ENCODE measurements around the gene PLXNC1.

Gene PLXNC1

DNA sequence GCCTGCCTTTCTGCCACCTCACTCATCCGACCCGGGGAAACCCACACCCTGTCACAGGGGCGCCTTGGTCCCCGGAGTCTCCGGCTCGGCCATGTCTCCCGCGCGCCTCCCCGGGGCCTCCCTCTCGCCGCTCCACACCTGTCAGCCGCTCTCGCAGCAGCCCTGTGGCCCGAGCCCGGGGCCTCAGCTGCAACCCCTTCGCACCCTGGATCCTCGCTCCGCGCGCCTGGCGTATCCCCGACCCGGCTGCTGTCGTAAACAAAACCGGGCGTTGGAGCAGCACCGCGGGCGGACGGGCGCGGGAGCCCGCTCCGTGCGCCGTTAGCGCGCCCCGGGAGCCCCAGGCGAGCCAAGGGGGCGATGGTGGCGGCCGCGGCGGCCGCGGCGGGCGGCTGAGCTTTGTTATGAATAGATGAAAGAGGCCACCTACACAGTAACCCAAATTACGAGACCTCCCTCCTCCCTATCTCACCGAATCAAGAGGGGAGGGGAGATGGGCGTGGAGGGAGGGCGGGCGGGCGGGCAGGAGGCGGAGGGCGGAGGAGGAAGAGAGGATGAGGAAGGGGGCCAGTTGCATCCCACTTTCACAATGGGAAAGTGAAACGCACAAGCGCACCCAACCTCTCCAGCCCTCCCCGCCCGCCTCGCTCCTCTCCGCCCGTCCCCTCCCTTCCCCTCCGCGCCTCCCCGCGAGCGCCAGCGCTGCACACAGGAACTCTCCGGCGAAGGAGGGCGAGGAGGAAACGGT is at the start of gene PLXNC1:
PLXNC1 (plus strand) TSS at position 587 of the 748 bp plus-strand sequence. CDS start 395 bp downstream, outside the sequence.
- peak in 1 of 2 donors; percentile 32 for DNase-seq (ENCODE audit: low read depth in 2 of 2)

DNA sequence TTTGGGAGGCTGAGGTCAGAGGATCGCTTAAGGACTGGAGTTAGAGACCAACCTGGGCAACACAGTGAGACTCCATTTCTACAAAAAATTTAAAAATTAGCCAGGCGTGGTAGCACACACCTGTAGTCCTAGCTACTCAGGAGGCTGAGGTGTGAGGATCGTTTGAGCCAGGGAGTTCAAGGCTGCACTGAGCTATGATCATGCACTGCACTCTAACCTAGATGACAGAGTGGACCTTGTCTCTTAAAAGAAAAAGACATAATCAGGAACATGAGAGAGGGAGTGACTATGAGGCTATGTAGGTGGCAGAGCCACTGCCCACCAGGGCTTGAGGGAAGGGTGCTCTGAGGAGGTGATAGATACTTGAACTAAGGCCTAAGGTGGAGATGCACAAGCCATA is 49.2 kb upstream of the PLXNC1 start:
- no peak for DNase-seq (ENCODE audit: low read depth in 2 of 2)

DNA sequence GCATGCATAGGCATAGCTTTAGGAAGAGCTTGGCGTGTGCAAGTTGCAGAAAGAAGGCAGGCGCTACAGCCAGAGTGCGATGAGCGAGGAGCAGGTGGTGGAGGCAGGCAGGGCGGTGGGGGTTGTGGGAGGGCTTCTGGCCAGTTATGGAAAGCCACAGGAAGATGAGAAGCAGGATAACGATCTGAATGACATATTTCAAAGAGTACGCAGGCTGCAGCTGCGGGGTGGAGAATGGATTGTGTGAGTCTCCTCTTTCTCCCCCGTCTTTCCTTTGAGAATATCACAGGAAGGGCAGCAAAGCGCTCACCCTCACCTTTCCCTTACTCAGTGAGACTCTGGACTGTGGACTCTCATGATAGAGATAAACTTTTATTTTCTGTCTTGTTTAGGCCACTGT is 48.7 kb upstream of the PLXNC1 start:
- no peak for DNase-seq (ENCODE audit: low read depth in 2 of 2)

DNA sequence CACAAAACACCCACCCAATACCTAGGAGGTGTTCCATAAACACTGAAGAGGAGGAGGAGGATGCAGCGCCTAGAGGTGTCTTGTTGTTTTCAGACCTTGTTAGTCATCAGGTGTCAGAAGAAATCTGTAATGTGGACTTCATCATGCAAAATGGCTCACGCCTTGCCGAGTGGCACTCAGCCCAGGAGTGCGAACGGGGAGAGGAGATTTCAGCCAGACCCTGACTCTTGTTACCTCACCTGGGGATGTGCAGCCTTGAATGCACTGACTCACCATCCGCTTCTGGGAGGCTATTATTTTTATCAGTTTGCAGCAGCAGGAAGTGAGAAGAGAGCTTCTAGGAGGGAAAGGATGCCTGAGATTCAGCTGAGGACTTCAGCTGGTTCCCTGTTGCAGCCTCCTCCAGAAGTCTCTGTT is 48.2 kb upstream of the PLXNC1 start:
- DNase-seq (ENCODE audit: low read depth in 2 of 2), result no peak

DNA sequence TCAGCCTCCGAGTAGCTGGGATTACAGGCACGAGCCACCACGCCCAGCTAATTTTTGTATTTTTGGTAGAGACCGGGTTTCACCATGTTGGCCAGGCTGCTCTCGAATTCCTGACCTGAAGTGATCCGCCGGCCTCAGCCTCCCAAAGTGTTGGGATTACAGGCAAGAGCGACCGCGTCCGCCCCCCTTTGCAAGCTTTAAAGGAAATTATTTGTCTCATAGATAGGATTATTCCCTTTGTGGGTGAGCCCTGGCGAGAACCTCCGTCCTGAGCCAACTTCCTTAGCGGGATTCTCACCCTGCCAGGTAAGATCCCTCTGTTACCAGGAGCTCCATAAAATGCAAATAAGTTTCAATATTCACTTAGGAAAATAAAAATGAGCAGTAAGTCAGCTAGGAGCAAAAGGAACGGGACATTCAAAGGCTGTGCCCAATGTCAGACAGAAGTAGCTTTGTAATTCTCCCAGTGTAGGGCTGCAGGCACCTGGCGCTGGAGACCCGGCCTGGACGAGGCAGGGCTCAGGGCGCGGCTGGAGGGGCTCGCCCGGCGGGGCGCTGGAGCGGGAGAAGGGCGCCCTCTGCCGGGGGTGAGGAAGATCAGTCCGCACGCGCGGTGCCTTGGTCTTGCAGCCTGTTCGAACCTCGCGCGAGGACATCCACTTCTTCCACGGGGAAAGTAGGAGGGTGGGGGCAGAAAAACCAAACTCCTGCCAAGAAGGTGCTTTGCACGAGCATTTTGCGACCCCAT is 47.2 kb upstream of the PLXNC1 start:
- DNase-seq (ENCODE audit: low read depth in 2 of 2), result peak; percentile 49 to 66

DNA sequence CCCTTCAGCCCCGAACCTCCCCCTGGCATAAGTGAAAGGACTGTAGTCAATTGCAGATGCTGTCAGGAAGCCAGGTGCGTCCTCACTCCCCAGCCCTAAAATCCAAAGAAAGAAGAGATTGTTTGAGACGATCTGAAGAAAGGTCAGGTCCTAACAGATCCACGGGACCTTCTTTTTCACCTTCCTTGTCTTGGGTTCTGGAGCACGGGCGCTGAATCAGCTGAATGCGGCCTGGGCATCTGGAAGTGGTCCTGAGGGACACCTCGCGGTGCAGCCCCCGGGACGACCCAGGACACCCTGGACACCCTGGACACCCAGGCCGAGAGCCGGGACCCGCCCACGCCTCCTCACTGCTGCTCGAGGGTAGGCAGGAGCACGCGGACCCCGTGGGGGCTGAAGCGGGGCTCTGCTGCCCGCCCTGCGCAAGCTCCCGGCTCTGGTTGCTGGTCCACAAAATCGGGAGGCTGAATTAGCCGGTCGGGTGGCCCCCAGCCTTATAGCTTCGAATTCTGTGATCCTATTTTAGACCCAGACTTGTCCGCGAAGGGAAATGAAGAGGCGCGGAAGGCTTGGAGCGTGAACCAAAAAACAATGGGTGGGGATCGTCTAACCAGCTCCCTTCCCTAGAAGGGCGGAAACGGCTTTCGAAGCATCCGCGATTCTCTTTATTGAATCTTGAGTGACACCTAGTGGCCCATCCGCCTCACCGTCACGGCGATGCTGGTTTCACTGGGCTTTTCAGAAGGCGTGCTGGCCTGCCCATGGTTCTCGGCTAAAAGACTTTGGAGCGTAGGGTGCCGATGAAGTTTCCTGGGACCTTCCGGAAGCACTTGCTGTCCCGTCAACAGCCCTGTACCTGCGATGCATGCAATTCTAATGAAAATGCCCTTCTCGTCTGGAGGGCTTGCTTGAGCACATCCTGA is 46.4 kb upstream of the PLXNC1 start:
- peak; percentile 65 to 74 for DNase-seq (ENCODE audit: low read depth in 2 of 2)

DNA sequence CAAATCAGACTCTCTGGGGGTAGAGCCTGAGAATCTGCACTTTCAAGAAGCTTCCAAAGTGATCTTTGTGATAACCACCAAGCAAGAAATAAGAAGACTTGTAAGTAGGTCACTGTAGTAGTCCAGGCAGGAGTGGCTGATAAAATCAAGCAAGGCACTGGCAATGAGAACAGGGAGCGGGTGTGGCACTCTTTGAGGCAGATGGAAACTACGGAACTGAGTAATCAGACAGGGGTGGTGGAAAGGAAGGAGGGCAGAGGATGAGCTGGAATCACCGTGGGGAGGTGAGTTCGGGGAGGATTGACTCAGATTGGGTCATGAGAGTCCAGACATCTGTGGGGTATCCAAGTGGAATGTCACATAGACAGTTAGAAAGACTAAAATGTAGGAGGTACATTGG is 44.4 kb upstream of the PLXNC1 start:
- DNase-seq (ENCODE audit: low read depth in 2 of 2), result no peak

DNA sequence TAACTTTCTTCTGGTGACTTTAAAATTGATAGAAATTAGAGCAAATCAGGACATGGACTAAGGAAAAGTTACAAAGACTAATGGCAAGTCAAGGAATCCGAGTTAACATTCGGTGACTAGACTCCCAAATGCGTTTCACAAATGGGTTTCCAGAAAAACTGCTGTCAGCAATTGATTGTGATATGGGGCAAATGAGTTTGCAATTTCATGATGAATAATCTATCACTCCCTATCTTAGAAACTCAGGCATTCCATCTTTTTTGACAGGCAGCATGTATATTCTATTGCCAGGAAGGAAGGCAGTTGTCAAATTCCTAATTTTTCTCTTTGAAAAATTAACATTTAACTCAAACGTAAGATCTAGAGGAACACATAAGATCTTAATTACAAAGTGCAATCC is 40.5 kb upstream of the PLXNC1 start:
- DNase-seq (ENCODE audit: low read depth in 2 of 2), result no peak

DNA sequence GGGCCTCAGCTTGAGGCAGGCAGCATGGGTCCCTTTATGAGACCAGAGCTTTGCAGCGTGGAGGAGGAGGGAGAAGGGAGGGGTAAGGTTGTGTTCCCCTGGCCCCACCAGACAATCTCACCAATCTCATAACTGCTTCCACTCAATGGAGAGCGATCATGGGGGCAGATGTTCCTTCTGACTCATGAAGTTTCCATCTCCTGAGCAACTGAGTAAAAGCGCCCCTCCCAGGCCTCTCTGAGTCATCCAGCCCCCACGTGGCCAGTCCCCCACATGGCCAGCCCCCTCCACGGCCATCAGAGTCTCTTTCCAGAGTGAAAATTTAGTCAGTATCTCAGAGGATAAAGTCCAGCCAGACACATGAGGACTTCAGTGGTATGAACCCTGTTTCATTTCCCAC is 39.2 kb upstream of the PLXNC1 start:
- DNase-seq (ENCODE audit: low read depth in 2 of 2), result no peak

DNA sequence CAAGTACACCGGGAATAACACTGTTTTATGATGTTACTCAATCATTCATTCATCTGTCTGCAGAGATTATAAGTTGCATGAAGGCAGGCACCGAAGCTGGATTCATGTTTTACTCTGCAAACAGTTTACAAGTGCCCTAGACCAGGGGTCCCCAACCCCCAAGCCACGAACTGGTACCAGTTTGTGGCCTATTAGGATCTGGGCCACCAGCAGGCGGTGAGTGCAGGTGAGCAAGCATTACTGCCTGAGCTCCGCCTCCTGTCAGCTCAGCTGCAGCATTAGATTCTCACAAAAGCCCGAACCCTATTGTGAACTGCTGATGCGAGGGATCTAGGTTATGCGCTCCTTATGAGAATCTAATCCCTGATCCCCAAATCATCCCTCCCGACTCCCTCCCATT is 38.1 kb upstream of the PLXNC1 start:
- no peak for DNase-seq (ENCODE audit: low read depth in 2 of 2)

DNA sequence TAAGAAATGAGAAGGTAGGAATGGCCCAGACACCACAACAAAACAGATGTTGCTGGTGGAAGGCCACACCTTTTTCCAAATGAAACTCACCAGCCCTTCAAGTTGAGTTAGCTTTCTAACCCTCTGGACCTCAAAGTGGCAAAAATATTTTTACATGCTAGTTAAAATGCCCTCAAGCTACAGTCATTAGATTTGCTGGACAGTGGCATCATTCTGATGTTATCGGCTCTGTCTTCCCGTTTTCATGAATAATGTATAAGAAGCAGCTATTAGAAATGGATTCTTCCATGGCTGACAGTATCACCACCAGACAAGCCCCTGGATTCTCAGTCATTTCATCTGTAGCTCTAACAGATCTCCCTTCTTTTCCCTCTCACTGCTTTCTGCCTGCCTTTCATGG is 37.1 kb upstream of the PLXNC1 start:
- DNase-seq (ENCODE audit: low read depth in 2 of 2), result no peak

DNA sequence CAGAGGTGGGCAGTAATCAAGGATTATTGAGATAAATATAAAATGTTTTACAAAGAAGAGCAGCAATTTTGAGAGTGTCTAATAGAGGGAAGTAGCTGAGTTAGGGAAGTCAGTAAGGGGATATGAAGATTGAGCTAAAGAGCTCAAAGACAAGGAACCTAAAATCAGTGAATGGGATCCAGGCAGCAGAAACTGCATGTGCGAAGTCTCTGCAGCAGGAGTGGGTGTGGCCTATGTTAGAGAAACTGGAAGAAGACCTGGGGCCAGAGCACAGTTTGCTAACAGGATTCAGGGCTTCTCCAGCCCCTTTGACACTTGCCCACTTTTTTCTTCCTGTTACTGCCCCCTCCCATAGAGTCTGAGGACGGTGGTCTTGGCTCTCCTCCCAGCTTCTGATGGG is 36.3 kb upstream of the PLXNC1 start:
- no peak for DNase-seq (ENCODE audit: low read depth in 2 of 2)

DNA sequence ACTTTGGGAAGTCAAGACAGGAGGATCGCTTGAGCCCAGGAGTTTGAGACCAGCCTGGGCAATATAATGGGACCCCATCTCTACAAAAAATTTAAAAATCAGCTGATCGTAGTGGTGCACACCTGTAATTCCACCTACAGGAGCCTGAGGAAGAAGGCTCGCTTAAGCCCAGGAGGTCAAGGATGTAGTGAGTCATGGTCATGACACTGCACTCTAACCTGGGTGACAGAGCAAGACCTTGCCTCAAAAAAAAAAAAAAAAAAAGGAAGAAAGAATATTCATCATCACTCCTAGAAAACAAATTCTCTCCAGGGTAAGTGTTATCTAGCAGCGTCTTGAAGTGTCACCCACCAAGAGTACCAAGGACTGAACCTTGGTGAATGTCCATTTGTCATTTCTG is 34.2 kb upstream of the PLXNC1 start:
- DNase-seq (ENCODE audit: low read depth in 2 of 2), result no peak

DNA sequence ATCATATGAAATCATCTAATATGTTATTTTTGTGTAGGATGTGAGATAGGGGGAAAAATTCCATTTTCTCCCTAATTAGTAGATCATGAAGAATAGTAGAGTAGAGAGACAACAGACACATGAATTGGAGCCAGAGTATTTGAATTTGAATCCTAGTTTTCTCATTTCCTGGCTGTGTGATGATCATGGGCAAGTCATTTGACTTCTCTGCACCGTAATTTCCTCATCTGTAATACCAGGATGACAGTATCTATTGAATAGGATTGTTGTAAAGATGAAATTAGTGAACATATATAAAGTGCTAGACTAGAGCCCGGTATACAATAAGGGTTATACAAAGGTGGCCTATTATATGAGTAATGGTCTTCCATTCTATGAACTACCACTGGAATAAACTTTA is 32.2 kb upstream of the PLXNC1 start:
- no peak for DNase-seq (ENCODE audit: low read depth in 2 of 2)

DNA sequence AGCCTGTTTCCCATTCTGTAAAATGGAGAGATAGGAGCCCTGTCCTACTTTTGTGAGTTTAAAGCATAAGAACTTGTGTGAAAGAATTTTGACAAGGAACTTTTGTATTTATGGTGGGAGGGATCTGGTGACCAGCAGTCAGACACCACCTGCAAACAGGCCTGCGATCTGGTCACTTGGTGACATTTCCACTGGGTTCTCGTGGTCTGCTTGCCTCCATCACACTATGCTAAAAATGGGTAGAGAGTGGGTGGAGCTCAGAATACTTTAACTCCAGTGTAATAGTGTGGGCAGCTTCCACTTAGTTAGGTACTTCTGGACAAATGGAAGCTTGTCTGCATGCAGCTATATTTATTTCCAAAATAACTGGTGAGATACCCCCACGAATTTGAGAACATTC is 26.5 kb upstream of the PLXNC1 start:
- DNase-seq (ENCODE audit: low read depth in 2 of 2), result no peak

DNA sequence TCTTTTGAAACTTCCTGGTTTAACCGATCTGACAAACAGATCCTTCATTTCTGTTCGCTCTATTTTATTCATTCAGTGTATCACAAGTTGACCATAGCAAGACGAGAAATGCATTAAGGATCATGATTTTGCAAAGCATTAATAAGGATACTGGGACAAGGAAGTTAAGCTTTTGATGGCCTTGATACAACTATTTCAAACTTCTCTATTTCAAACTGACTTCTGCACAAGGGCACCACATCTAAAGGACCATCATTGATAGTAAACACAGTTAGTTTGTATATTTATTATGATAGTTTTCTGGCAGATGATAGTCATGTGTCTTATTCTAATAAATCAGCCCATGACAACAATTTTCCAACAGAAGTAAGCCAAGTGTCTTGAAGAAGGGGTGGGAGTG is 25.8 kb upstream of the PLXNC1 start:
- DNase-seq (ENCODE audit: low read depth in 2 of 2), result no peak

DNA sequence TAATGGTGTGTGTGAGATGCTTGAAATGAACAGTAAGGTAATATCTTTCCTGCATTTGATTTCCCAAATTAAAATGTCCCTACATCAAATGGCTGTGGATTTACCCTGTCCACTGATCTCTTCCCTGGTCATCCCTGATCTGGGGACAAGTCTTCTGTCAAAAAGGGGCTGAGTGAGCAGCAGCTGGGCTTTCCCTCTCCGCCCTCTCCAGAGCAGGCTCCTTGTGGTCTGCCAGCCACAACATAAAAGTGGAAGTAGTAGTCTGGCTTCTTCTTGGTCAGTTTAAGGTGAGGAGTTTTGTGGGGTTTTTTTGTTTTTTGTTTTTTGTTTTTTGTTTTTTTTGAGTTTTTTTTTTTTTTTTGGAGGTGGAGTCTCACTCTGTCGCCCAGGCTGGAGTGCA is 25.2 kb upstream of the PLXNC1 start:
- no peak for DNase-seq (ENCODE audit: low read depth in 2 of 2)

DNA sequence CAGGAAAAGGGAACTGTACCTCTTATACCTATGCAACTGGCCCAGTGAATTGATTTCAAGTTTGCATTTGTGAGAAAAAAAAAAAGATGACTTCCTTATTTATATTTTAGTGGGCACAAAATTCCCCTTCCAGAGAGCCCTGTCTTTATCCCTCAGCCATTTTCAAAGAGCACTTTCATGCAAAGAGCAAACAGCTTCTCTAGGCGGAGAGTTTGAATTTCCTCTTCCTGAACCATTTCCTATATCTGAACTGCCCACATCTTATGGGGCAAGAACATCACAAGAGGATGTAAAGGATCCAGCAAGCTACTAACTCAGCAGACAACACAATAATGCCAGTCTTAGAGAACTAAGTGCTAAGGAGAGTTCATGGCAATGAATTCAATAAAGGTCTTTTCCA is 22.3 kb upstream of the PLXNC1 start:
- no peak for DNase-seq (ENCODE audit: low read depth in 2 of 2)

DNA sequence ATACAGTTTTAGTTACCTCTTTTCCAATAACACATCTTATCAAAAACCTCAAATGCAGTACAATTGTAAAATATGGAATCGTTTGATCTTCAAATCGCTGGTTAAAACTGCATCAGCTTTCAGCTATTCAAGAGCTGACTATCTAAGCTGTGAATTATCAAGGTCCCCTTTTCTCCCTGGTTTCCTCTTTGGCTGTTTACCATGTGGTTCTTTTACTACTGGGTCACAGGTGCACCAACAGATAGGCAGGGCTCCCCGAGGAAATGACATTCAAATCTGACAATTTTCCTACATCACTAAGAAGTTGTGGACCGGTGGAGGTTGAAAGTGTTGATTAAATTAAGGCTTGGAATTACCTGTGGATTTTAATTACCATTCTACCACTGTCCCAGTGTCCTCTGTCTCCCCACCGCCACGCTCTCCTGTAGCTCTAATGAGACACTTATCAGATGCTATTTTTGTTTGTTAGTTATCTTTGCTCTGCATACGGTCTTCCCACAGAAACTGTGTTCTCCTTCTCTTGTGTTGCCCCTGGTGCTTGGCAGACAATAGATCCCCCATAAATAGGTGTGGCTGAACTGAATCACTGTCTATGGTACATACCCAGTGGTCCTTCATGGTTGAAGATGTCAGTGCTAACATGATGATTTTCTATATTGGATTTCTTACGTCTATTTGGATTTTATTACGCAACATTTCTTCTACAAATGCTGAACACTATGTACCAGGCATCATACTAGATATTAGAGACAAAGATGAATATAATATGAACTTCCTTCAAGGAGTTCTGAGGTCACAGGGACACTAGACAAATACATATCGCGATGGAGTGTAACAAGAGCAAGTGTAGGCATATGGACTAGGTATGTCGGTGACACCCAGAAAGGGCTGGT is 20.9 kb upstream of the PLXNC1 start:
- no peak for DNase-seq (ENCODE audit: low read depth in 2 of 2)

DNA sequence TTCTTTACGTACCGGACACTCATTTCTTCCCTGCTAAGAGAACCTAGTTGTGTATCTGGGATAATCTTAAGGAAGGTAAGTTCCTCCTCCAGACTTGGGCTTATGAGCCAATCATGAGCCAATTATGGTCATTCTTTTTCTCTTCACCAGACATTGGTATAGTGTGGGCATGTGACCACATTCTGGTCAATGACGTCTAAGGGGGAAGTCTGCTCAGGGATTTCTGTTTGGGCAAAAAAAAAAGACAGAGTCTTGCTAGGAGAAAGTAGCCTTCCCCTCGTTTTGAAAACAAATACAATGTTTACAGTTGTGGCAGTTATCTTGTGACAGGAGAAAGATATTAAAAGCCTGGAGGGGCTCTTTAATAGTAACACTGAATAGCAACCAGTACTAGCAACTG is 20.1 kb upstream of the PLXNC1 start:
- DNase-seq (ENCODE audit: low read depth in 2 of 2), result no peak
